B cell (primary cell): ENCODE results near the gene ZBTB25.

Source experiments
- CTCF ChIP-seq: fragments of 200-600 bp; IDR thresholded peaks from one replicate; pipeline ENCODE4 v1.8.0; 2022; ENCODE audit warnings: antibody characterized with exemption, mild to moderate bottlenecking
- EZH2 ChIP-seq: IDR thresholded peaks from 2 replicates; pipeline ENCODE4 v1.6.1; 2012; ENCODE audit warnings: borderline replicate concordance, low read depth, mild to moderate bottlenecking, moderate library complexity, low read length; ENCODE audit not compliant: insufficient read depth, poor library complexity, severe bottlenecking

- TF ChIP-seq CTCF (no peak), EZH2 (no peak)
Observed at GRCh38 chr14:64417771-64418125, 85.9 kb downstream of the ZBTB25 start.
